ENCODE results near the gene DAPP1.

The DAPP1 gene

DNA sequence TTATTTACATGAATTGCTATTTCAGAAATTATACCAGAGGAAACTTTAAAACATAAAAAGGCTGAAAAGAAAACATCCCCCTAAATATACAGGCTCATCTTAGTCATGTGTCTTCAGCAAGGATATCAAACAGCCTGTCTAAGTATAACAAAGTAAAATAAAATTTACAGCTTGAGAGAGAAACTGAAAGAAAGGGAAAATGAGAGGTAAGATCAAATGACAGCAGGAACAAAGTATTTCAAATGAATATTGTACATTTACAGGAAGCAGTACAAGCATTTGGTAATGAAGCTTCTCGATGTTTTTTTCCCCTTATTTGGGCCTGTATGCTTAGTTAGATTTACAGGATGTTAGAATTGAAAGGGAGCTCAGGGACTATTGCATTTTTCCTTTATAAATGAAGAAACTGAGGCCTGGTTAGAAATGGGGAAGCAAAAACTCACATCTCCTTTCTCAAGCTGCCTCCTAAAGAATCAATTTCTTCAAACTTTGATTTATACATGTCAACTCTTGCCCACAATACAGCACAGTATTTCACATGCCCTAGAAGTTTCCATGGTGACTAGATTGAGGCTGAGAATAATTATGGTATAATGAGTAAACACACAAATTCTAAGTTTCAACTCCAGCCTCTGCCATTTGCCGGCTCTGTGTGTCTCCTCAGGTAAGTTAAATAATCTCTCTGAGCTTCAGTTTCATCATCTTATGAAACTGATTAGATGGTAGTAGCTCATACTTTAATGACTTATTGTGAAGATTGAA is 29.3 kb downstream of the DAPP1 start:
- no peak for DNase-seq (ENCODE audit: low read depth)
- TF ChIP-seq, protein P1, sequence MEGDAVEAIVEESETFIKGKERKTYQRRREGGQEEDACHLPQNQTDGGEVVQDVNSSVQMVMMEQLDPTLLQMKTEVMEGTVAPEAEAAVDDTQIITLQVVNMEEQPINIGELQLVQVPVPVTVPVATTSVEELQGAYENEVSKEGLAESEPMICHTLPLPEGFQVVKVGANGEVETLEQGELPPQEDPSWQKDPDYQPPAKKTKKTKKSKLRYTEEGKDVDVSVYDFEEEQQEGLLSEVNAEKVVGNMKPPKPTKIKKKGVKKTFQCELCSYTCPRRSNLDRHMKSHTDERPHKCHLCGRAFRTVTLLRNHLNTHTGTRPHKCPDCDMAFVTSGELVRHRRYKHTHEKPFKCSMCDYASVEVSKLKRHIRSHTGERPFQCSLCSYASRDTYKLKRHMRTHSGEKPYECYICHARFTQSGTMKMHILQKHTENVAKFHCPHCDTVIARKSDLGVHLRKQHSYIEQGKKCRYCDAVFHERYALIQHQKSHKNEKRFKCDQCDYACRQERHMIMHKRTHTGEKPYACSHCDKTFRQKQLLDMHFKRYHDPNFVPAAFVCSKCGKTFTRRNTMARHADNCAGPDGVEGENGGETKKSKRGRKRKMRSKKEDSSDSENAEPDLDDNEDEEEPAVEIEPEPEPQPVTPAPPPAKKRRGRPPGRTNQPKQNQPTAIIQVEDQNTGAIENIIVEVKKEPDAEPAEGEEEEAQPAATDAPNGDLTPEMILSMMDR (conservative IDR thresholded peaks at IDR 0.05; ENCODE audit: control insufficient read depth, insufficient read depth, low read depth, low read length), result no peak

DNA sequence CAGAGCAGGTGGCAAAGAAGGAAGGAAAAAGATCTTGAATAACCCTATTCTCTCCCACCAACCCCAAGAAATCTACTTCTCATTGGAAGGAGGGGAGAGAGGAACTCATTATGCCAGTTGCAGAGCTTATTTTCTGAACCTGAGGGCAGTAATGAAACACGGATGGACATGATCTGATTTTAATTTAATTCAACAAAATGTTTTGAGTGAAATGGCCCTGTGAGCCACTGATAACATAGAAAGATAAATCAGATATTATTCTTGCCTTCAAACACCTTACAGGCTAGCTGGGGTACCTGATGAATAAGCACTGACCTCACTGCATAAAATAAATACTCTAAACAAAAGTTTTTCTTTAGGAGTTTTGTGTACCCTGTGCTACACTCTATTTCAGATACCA is 30.3 kb downstream of the DAPP1 start:
- DNase-seq (ENCODE audit: low read depth), result no peak
- TF ChIP-seq, protein P1 (conservative IDR thresholded peaks at IDR 0.05; ENCODE audit: control insufficient read depth, insufficient read depth, low read depth, low read length), result no peak
- no peak overlapping the region for H3K4me3 ChIP-seq (ENCODE audit: control insufficient read depth, low read depth, low read length)

More for the DNA sequence above, 29.3 kb downstream of the DAPP1 start:
- H3K4me3 ChIP-seq (ENCODE audit: control insufficient read depth, low read depth, low read length), result no peak overlapping the region

DNA sequence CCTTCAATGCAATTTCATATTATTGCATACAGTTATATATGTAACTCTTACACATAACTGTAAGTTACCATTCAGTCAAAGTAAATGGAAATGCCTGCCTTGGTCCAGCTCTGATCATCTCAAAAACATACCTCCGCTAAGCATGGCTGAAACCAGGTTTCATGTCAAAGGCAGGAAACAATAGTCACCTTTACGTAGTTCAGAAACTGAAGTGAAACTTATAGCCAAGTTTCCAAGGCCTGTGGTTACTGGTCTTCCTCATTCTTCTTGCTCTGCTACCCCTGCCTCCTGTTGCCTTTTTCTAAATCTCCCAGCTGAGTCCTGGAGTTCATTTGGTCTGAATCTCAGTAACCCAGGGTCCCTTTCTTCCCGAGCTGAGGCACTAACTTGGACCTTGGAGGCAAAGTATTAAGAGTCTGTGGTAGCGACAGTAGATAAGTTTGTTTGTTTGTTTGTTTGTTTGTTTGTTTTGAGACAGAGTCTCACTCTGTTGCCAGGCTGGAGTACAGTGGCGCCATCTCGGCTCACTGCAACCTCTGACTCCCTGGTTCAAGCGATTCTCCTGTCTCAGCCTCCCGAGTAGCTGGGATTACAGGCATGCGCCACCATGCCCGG is 30.8 kb downstream of the DAPP1 start:
- H3K4me3 ChIP-seq (ENCODE audit: control insufficient read depth, low read depth, low read length), result no peak overlapping the region
- no peak for DNase-seq (ENCODE audit: low read depth)
- TF ChIP-seq, protein P1 (conservative IDR thresholded peaks at IDR 0.05; ENCODE audit: control insufficient read depth, insufficient read depth, low read depth, low read length), result no peak

DNA sequence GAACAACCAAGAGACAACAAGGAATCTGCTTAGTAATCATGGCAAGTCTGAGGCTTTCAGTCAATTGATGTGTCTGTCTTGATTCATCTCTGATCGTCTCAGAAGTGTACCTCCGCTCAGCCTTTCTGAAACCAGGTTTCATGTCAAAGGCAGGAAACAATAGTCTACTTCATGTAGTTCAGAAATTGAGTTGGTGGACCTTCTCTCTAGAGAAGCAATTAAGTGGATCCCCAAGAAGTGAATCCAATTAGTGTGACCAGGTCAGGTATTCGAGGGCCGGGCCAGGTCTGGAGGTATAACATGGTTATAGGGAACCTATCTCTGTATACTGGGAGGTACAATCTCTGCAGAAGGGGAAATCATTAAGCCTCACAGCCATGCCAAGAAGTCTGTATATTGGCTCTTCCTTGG is 32.0 kb downstream of the DAPP1 start:
- H3K4me3 ChIP-seq (ENCODE audit: control insufficient read depth, low read depth, low read length), result no peak overlapping the region
- TF ChIP-seq, protein P1 (conservative IDR thresholded peaks at IDR 0.05; ENCODE audit: control insufficient read depth, insufficient read depth, low read depth, low read length), result no peak
- no peak for DNase-seq (ENCODE audit: low read depth)

DNA sequence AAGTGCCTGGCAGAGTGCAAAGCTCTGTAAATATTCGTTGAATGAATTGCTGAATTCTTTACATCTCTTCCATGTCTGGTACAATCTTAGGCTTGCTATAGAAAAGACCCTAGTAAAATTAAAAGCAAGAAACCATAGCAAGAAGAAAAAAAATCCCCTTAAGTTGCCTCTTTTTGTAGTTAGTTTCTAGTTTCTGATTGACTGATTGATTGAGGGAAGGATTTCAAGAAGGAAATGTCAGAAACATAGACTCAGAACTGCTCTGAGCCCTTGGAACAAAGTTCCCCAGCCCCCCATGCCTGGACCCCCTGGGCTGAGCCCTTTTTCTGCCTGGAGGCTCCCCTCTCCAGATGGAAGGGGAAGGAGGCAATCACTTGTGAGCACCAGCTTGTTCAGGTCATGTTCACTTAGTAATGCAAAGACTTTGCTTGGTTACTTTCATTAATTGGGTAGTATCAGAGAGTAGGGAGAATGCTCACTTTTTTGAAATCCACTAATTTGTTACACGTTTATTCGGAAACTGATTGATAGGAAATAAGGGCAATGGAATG is 35.6 kb downstream of the DAPP1 start:
- no peak for DNase-seq (ENCODE audit: low read depth)
- TF ChIP-seq, protein P1 (conservative IDR thresholded peaks at IDR 0.05; ENCODE audit: control insufficient read depth, insufficient read depth, low read depth, low read length), result no peak
- H3K4me3 ChIP-seq (ENCODE audit: control insufficient read depth, low read depth, low read length), result no peak overlapping the region

DNA sequence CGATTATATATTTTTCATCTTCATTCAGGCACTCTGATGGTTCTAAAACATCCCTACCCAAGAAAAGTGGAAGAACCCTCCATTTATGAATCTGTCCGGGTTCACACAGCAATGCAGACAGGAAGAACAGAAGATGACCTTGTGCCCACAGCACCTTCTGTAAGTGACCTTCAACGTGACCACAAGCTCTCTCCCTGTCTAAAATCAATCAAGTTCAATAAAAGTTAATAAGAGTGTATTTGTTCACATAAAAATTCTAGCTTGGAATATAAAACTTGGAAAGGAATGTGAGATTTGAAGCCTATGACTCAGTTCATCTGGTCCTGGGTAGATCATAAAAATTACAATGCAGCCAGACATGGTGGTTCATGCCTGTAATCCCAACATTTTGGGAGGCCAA is 36.6 kb downstream of the DAPP1 start:
- TF ChIP-seq, protein P1 (conservative IDR thresholded peaks at IDR 0.05; ENCODE audit: control insufficient read depth, insufficient read depth, low read depth, low read length), result no peak
- no peak for DNase-seq (ENCODE audit: low read depth)

More for the DNA sequence above, 36.6 kb downstream of the DAPP1 start:
- H3K4me3 ChIP-seq (ENCODE audit: control insufficient read depth, low read depth, low read length), result no peak overlapping the region
